ENCODE results near the gene RBM38.

RBM38 gene

GRCh38 chr20:57439432-57439831 lies 48.2 kb downstream of the RBM38 start:
- no peaks in the 10 kb centered on the region for H3K27me3 Mint-ChIP-seq

GRCh38 chr20:57439993-57440392 lies 48.8 kb downstream of the RBM38 start:
- Mint-ChIP-seq H3K4me1 (ENCODE audit: low read depth in 2 of 2) (peaks cover 7 to 17% of the 10 kb centered on the region in 2 donors), H3K27me3 (no peaks in the 10 kb centered on the region), H3K9me3 (no peaks in the 10 kb centered on the region), H3K27ac (peak overlapping the region in 1 of 2 donors; percentile 61), H3K36me3 (ENCODE audit: insufficient read depth) (peaks cover 3% of the 10 kb centered on the region), H3K4me3 (no peak overlapping the region)
- DNase-seq (no peak), ATAC-seq (replicated peaks) (no peak)

More at GRCh38 chr20:57439432-57439831, 48.2 kb downstream of the RBM38 start:
- peaks cover 3% of the 10 kb centered on the region for H3K36me3 Mint-ChIP-seq (ENCODE audit: insufficient read depth)
- DNase-seq (no peak), ATAC-seq (replicated peaks) (no peak)
- no peak overlapping the region for H3K4me3 Mint-ChIP-seq
- H3K9me3 Mint-ChIP-seq: no peaks in the 10 kb centered on the region
- peaks cover 13 to 23% of the 10 kb centered on the region in 2 donors for H3K4me1 Mint-ChIP-seq (ENCODE audit: low read depth in 2 of 2)
- H3K27ac Mint-ChIP-seq: no peak overlapping the region

- H3K4me3 Mint-ChIP-seq: no peak overlapping the region
- ATAC-seq (replicated peaks) (no peak), DNase-seq (no peak)
- H3K27me3 Mint-ChIP-seq: no peaks in the 10 kb centered on the region
- peaks cover 5 to 9% of the 10 kb centered on the region in 2 donors for H3K4me1 Mint-ChIP-seq (ENCODE audit: low read depth in 2 of 2)
- H3K9me3 Mint-ChIP-seq: no peaks in the 10 kb centered on the region
- peaks cover 3% of the 10 kb centered on the region for H3K36me3 Mint-ChIP-seq (ENCODE audit: insufficient read depth)
- H3K27ac Mint-ChIP-seq: peak overlapping the region in 1 of 2 donors; percentile 61
Observed at GRCh38 chr20:57440678-57441509, 49.7 kb downstream of the RBM38 start.

- no peaks in the 10 kb centered on the region for H3K9me3 Mint-ChIP-seq
- peaks cover 3% of the 10 kb centered on the region for H3K36me3 Mint-ChIP-seq (ENCODE audit: insufficient read depth)
- DNase-seq (no peak), ATAC-seq (replicated peaks) (no peak)
- H3K27ac Mint-ChIP-seq: no peak overlapping the region
- peaks cover 0 to 6% of the 10 kb centered on the region in 2 donors for H3K4me1 Mint-ChIP-seq (ENCODE audit: low read depth in 2 of 2)
- H3K4me3 Mint-ChIP-seq: no peak overlapping the region
- H3K27me3 Mint-ChIP-seq: no peaks in the 10 kb centered on the region
Observed at GRCh38 chr20:57441510-57442154, 50.4 kb downstream of the RBM38 start.

- ATAC-seq (replicated peaks): no peak
- H3K9me3 Mint-ChIP-seq: no peaks in the 10 kb centered on the region
- H3K4me1 Mint-ChIP-seq (ENCODE audit: low read depth in 2 of 2): peaks cover 0 to 6% of the 10 kb centered on the region in 2 donors
- DNase-seq: no peak
- no peaks in the 10 kb centered on the region for H3K27me3 Mint-ChIP-seq
- no peak overlapping the region for H3K4me3 Mint-ChIP-seq
- H3K27ac Mint-ChIP-seq: no peak overlapping the region
- H3K36me3 Mint-ChIP-seq (ENCODE audit: insufficient read depth): peaks cover under 1% of the 10 kb centered on the region
Observed at GRCh38 chr20:57442158-57442887, 51.1 kb downstream of the RBM38 start.

GRCh38 chr20:57442888-57443239 lies 51.7 kb downstream of the RBM38 start:
- no peaks in the 10 kb centered on the region for H3K9me3 Mint-ChIP-seq
- no peak overlapping the region for H3K27ac Mint-ChIP-seq

GRCh38 chr20:57443349-57444265 lies 52.4 kb downstream of the RBM38 start:
- Mint-ChIP-seq H3K36me3 (ENCODE audit: insufficient read depth) (no peaks in the 10 kb centered on the region), H3K27ac (no peak overlapping the region), H3K9me3 (no peaks in the 10 kb centered on the region), H3K4me3 (no peak overlapping the region), H3K27me3 (no peaks in the 10 kb centered on the region), H3K4me1 (ENCODE audit: low read depth in 2 of 2) (peaks cover 0 to 4% of the 10 kb centered on the region in 2 donors)
- no peak for ATAC-seq (replicated peaks)
- no peak for DNase-seq

More at GRCh38 chr20:57442888-57443239, 51.7 kb downstream of the RBM38 start:
- ATAC-seq (replicated peaks): no peak
- Mint-ChIP-seq H3K27me3 (no peaks in the 10 kb centered on the region), H3K4me1 (ENCODE audit: low read depth in 2 of 2) (peaks cover 0 to 4% of the 10 kb centered on the region in 2 donors), H3K36me3 (ENCODE audit: insufficient read depth) (no peaks in the 10 kb centered on the region), H3K4me3 (no peak overlapping the region)
- no peak for DNase-seq

GRCh38 chr20:57444394-57445048 lies 53.3 kb downstream of the RBM38 start:
- H3K4me1 Mint-ChIP-seq (ENCODE audit: low read depth in 2 of 2): peaks cover under 1 to 6% of the 10 kb centered on the region in 2 donors
- DNase-seq: no peak
- H3K36me3 Mint-ChIP-seq (ENCODE audit: insufficient read depth): peaks cover 3% of the 10 kb centered on the region
- H3K27ac Mint-ChIP-seq: no peak overlapping the region
- H3K27me3 Mint-ChIP-seq: no peaks in the 10 kb centered on the region
- ATAC-seq (replicated peaks): no peak
- H3K9me3 Mint-ChIP-seq: no peaks in the 10 kb centered on the region
- no peak overlapping the region for H3K4me3 Mint-ChIP-seq

GRCh38 chr20:57445298-57445697 lies 54.1 kb downstream of the RBM38 start:
- no peak for DNase-seq
- H3K9me3 Mint-ChIP-seq: no peaks in the 10 kb centered on the region

GRCh38 chr20:57445774-57446173 lies 54.6 kb downstream of the RBM38 start:
- Mint-ChIP-seq H3K27me3 (no peaks in the 10 kb centered on the region), H3K36me3 (ENCODE audit: insufficient read depth) (peaks cover 4% of the 10 kb centered on the region), H3K4me3 (no peak overlapping the region), H3K4me1 (ENCODE audit: low read depth in 2 of 2) (peaks cover 12 to 14% of the 10 kb centered on the region in 2 donors), H3K9me3 (no peaks in the 10 kb centered on the region), H3K27ac (no peak overlapping the region)
- DNase-seq (no peak), ATAC-seq (replicated peaks) (no peak)

More at GRCh38 chr20:57445298-57445697, 54.1 kb downstream of the RBM38 start:
- Mint-ChIP-seq H3K4me3 (no peak overlapping the region), H3K27ac (no peak overlapping the region), H3K4me1 (ENCODE audit: low read depth in 2 of 2) (peaks cover 7 to 10% of the 10 kb centered on the region in 2 donors), H3K36me3 (ENCODE audit: insufficient read depth) (peaks cover 4% of the 10 kb centered on the region), H3K27me3 (no peaks in the 10 kb centered on the region)
- no peak for ATAC-seq (replicated peaks)

- peaks cover 4% of the 10 kb centered on the region for H3K36me3 Mint-ChIP-seq (ENCODE audit: insufficient read depth)
- no peaks in the 10 kb centered on the region for H3K27me3 Mint-ChIP-seq
- H3K4me1 Mint-ChIP-seq (ENCODE audit: low read depth in 2 of 2): peaks cover 26 to 34% of the 10 kb centered on the region in 2 donors
- H3K4me3 Mint-ChIP-seq: no peak overlapping the region
- no peaks in the 10 kb centered on the region for H3K9me3 Mint-ChIP-seq
- DNase-seq (no peak), ATAC-seq (replicated peaks) (no peak)
- no peak overlapping the region for H3K27ac Mint-ChIP-seq
Observed at GRCh38 chr20:57448764-57449354, 57.7 kb downstream of the RBM38 start.
